WTC11 (cell line): ENCODE results near the gene RWDD2A.

Experiments used
- CTCF ChIP-seq: fragments of 200-600 bp; IDR thresholded peaks from 2 replicates; pipeline ENCODE4 v1.8.0; 2022; ENCODE audit warnings: antibody characterized with exemption
- E2F4 ChIP-seq: sonication (generic); formaldehyde crosslinking; IDR thresholded peaks from 2 replicates; pipeline ENCODE4 v1.8.1; 2022; ENCODE audit warnings: low read depth, mild to moderate bottlenecking, moderate library complexity, missing genetic modification reagents, borderline replicate concordance
- MYBL2 ChIP-seq: sonication (generic); formaldehyde crosslinking; IDR thresholded peaks from 2 replicates; pipeline ENCODE4 v1.8.1; 2023; ENCODE audit warnings: mild to moderate bottlenecking, moderate library complexity, missing genetic modification reagents
- NFYB ChIP-seq: sonication (generic); formaldehyde crosslinking; conservative IDR thresholded peaks from 2 replicates; pipeline ENCODE4 v1.8.0; 2022; ENCODE audit warnings: low read depth, missing genetic modification reagents
- NR1H2 ChIP-seq: sonication (generic); formaldehyde crosslinking; IDR thresholded peaks from 2 replicates; pipeline ENCODE4 v1.9.0; 2021; ENCODE audit warnings: mild to moderate bottlenecking, moderate library complexity, missing genetic modification reagents
- RELA ChIP-seq: sonication (generic); formaldehyde crosslinking; IDR thresholded peaks from 2 replicates; pipeline ENCODE4 v1.8.1; 2022; ENCODE audit warnings: missing genetic modification reagents, mild to moderate bottlenecking, borderline replicate concordance
- ZNF416 ChIP-seq: fragments of 250-450 bp; sonication (Bioruptor Pico); IDR thresholded peaks from 2 replicates; pipeline ENCODE4 v1.9.0; 2021; ENCODE audit warnings: mild to moderate bottlenecking, inconsistent platforms
- TF ChIP-seq, protein P1 (sequence below): sonication (generic); formaldehyde crosslinking; IDR thresholded peaks from 2 replicates; pipeline ENCODE4 v1.8.1; 2023; ENCODE audit warnings: mild to moderate bottlenecking, missing genetic modification reagents, moderate library complexity

- TF ChIP-seq ZNF416 (CRISPR knock-in tag) = no peak
- TF ChIP-seq CTCF = no peak
- no peak for TF ChIP-seq E2F4 (CRISPR knock-in tag)
- no peak for TF ChIP-seq NR1H2
- TF ChIP-seq, protein P1, sequence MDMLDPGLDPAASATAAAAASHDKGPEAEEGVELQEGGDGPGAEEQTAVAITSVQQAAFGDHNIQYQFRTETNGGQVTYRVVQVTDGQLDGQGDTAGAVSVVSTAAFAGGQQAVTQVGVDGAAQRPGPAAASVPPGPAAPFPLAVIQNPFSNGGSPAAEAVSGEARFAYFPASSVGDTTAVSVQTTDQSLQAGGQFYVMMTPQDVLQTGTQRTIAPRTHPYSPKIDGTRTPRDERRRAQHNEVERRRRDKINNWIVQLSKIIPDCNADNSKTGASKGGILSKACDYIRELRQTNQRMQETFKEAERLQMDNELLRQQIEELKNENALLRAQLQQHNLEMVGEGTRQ = no peak
- TF ChIP-seq RELA (CRISPR knock-in tag) = no peak
- TF ChIP-seq MYBL2 (CRISPR knock-in tag) = no peak
- TF ChIP-seq NFYB = no peak
Observed at GRCh38 chr6:83155794-83156193, 37.4 kb upstream of the RWDD2A start.
